ENCODE results near the gene PDE8A. TPM values are rescaled to one million over a fixed set of nuclear protein-coding genes. Genes with fewer than 3 reads are reported as not detected.

Gene PDE8A
- total and polyA plus RNA-seq, 2 of the 13 experiments (the other 11 are each of a cell fraction or from before 2014, with no cell fraction given): 26.3 to 48.5 TPM

- TF ChIP-seq TEAD3 (CRISPR knock-in tag; optimal IDR thresholded peaks at IDR 0.05; ENCODE audit: borderline replicate concordance) (peak; percentile 13), ZNF207 (IDR thresholded peaks at IDR 0.05; ENCODE audit: borderline replicate concordance) (no peak), ZNF619 (CRISPR knock-in tag; IDR thresholded peaks at IDR 0.05) (no peak), ZNF713 (CRISPR knock-in tag; IDR thresholded peaks at IDR 0.05) (no peak), HOMEZ (CRISPR knock-in tag; IDR thresholded peaks at IDR 0.05; ENCODE audit: low read depth) (peak; percentile 55; the same call in 1 of the 2 replicates), ZNF33B (CRISPR knock-in tag; IDR thresholded peaks at IDR 0.05) (no peak), TARDBP (CRISPR knock-in tag; IDR thresholded peaks at IDR 0.05) (peak; percentile 74; the same call in 1 of the 2 replicates), ZGPAT (CRISPR knock-in tag; IDR thresholded peaks at IDR 0.05) (peak; percentile 79), ERF (CRISPR knock-in tag; IDR thresholded peaks at IDR 0.05) (0 out of 2 replicates have a peak, but pooled peaks have one; percentile 39), TFAP4 (IDR thresholded peaks at IDR 0.05; ENCODE audit: borderline replicate concordance, low read depth) (peak; percentile 27; the same call in 1 of the 2 replicates), CBFB (CRISPR knock-in tag; IDR thresholded peaks at IDR 0.05) (peak; percentile 52; the same call in 1 of the 2 replicates), HNRNPLL (IDR thresholded peaks at IDR 0.05; ENCODE audit: low read depth, low read length, poor library complexity, severe bottlenecking) (no peak), MAFF (IDR thresholded peaks at IDR 0.05; ENCODE audit: low read depth, low read length) (no peak), PTBP1 (IDR thresholded peaks at IDR 0.05; ENCODE audit: low read depth, low read length, poor library complexity, severe bottlenecking) (no peak), ZSCAN25 (CRISPR knock-in tag; IDR thresholded peaks at IDR 0.05) (no peak), SRSF4 (IDR thresholded peaks at IDR 0.05; ENCODE audit: low read depth, low read length, poor library complexity, severe bottlenecking) (no peak), HMG20A (CRISPR knock-in tag; IDR thresholded peaks at IDR 0.05; ENCODE audit: borderline replicate concordance) (peak; percentile 15; the same call in 1 of the 2 replicates), IRF2 (CRISPR knock-in tag; IDR thresholded peaks at IDR 0.05) (0 out of 2 replicates have a peak, but pooled peaks have one; percentile 23), HOXA3 (CRISPR knock-in tag; IDR thresholded peaks at IDR 0.05) (peak; percentile 85), KAT7 (CRISPR knock-in tag; IDR thresholded peaks at IDR 0.05; ENCODE audit: borderline replicate concordance) (no peak), ZBTB38 (CRISPR knock-in tag; IDR thresholded peaks at IDR 0.05) (no peak), FOXA1 (IDR thresholded peaks at IDR 0.05) (peak; percentile 51; the same call in 1 of the 2 replicates), FOXA1 (CRISPR knock-in tag; IDR thresholded peaks at IDR 0.05) (peak; percentile 84), ELF3 (CRISPR knock-in tag; IDR thresholded peaks at IDR 0.05) (peak; percentile 88), ZNF367 (CRISPR knock-in tag; IDR thresholded peaks at IDR 0.05; ENCODE audit: borderline replicate concordance) (no peak), ZSCAN31 (CRISPR knock-in tag; IDR thresholded peaks at IDR 0.05; ENCODE audit: low read depth) (no peak)
Observed at GRCh38 chr15:85047271-85047948, 65.8 kb downstream of the PDE8A start (continued).
